Measurements from ENCODE around the gene TBC1D4. TPM values are rescaled to one million over a fixed set of nuclear protein-coding genes. Genes with fewer than 3 reads are reported as not detected.

The TBC1D4 gene
- total and polyA plus RNA-seq, 2 experiments from 2014 or later: 5.5 to 13.5 TPM

- Histone ChIP-seq H2AFZ (no peak overlapping the region), H4K20me1 (ENCODE audit: insufficient read depth) (no peaks in the 10 kb centered on the region), H3K27ac (no peak overlapping the region), H3K79me2 (ENCODE audit: insufficient read depth) (no peaks in the 10 kb centered on the region), H3K4me3 (no peak overlapping the region), H3K4me1 (ENCODE audit: insufficient read depth) (no peaks in the 10 kb centered on the region; the same call in 1 of the 2 replicates), H3K27me3 (replicated peaks; ENCODE audit: insufficient read depth) (no peaks in the 10 kb centered on the region), H3K4me2 (ENCODE audit: unreplicated experiment) (no peak overlapping the region), H3K9ac (no peak overlapping the region), H3K9me3 (ENCODE audit: low read depth) (no peaks in the 10 kb centered on the region), H3F3A (ENCODE audit: insufficient read depth) (no peaks in the 10 kb centered on the region), H3K36me3 (ENCODE audit: low read depth) (peaks cover 7% of the 10 kb centered on the region; the same call in 1 of the 2 replicates), H3K9me2 (ENCODE audit: insufficient read depth) (no peaks in the 10 kb centered on the region)
- in situ Hi-C loops (cut with MboI): no loop called here
- no peak for TF ChIP-seq EZH2 (IDR thresholded peaks at IDR 0.05; ENCODE audit: insufficient read depth, poor library complexity, severe bottlenecking)
- 74 to 81% methylated on average over 7 of the region's 7 CpGs for WGBS, 2 experiments (ENCODE audit: low coverage in 1 of 2, low lambda C conversion rate in 2 of 2, missing lambda C conversion rate in 2 of 2)
- DNase-seq: no peak
Observed at GRCh38 chr13:75339635-75340374, 142.2 kb downstream of the TBC1D4 start.

GRCh38 chr13:75334634-75335447, 147.1 kb downstream of the TBC1D4 start:
- H3K79me2 ChIP-seq (ENCODE audit: insufficient read depth): no peaks in the 10 kb centered on the region
- H3K36me3 ChIP-seq (ENCODE audit: low read depth): peaks cover 13% of the 10 kb centered on the region
- H3K9me2 ChIP-seq (ENCODE audit: insufficient read depth): no peaks in the 10 kb centered on the region
- DNase-seq: no peak
- WGBS, 2 experiments (ENCODE audit: low coverage in 1 of 2, low lambda C conversion rate in 2 of 2, missing lambda C conversion rate in 2 of 2): 89% methylated on average over 10 of the region's 10 CpGs
- H3K4me1 ChIP-seq (ENCODE audit: insufficient read depth): no peaks in the 10 kb centered on the region; the same call in 1 of the 2 replicates
- no peaks in the 10 kb centered on the region for H3F3A ChIP-seq (ENCODE audit: insufficient read depth)
- no peaks in the 10 kb centered on the region for H4K20me1 ChIP-seq (ENCODE audit: insufficient read depth)
- no peak for TF ChIP-seq EZH2 (IDR thresholded peaks at IDR 0.05; ENCODE audit: insufficient read depth, poor library complexity, severe bottlenecking)
- TF ChIP-seq EZH2phosphoT487 (IDR thresholded peaks at IDR 0.05; ENCODE audit: insufficient read depth, low read depth): no peak
- H3K9ac ChIP-seq: no peak overlapping the region
- no peak overlapping the region for H3K27ac ChIP-seq
- H3K9me3 ChIP-seq (ENCODE audit: low read depth): no peaks in the 10 kb centered on the region
- in situ Hi-C loops (cut with MboI): no loop called here
- H2AFZ ChIP-seq: no peak overlapping the region
- H3K4me2 ChIP-seq (ENCODE audit: unreplicated experiment): no peak overlapping the region
- H3K27me3 ChIP-seq (replicated peaks; ENCODE audit: insufficient read depth): no peaks in the 10 kb centered on the region
- H3K4me3 ChIP-seq: no peak overlapping the region

- Histone ChIP-seq H3K4me2 (ENCODE audit: unreplicated experiment) (no peak overlapping the region), H3K4me3 (no peak overlapping the region), H3K36me3 (ENCODE audit: low read depth) (peaks cover 13% of the 10 kb centered on the region), H3K4me1 (ENCODE audit: insufficient read depth) (no peaks in the 10 kb centered on the region), H3K9me3 (ENCODE audit: low read depth) (no peaks in the 10 kb centered on the region), H3K9me2 (ENCODE audit: insufficient read depth) (no peaks in the 10 kb centered on the region), H2AFZ (no peak overlapping the region), H3K27ac (no peak overlapping the region), H3F3A (ENCODE audit: insufficient read depth) (no peaks in the 10 kb centered on the region), H3K79me2 (ENCODE audit: insufficient read depth) (no peaks in the 10 kb centered on the region), H3K27me3 (replicated peaks; ENCODE audit: insufficient read depth) (no peaks in the 10 kb centered on the region), H4K20me1 (ENCODE audit: insufficient read depth) (no peaks in the 10 kb centered on the region), H3K9ac (no peak overlapping the region)
- 96 to 97% methylated on average over 1 of the region's 1 CpG for WGBS, 2 experiments (ENCODE audit: low coverage in 1 of 2, low lambda C conversion rate in 2 of 2, missing lambda C conversion rate in 2 of 2)
- no peak for DNase-seq
- no peak for TF ChIP-seq EZH2phosphoT487 (IDR thresholded peaks at IDR 0.05; ENCODE audit: insufficient read depth, low read depth)
- TF ChIP-seq EZH2 (IDR thresholded peaks at IDR 0.05; ENCODE audit: insufficient read depth, poor library complexity, severe bottlenecking): no peak
- in situ Hi-C loops (cut with MboI): no loop called here
Observed at GRCh38 chr13:75333103-75333502, 148.9 kb downstream of the TBC1D4 start.

GRCh38 chr13:75331792-75332349, 150.1 kb downstream of the TBC1D4 start:
- Histone ChIP-seq H3K4me2 (ENCODE audit: unreplicated experiment) (no peak overlapping the region), H3K4me1 (ENCODE audit: insufficient read depth) (no peaks in the 10 kb centered on the region), H2AFZ (no peak overlapping the region), H3K27me3 (replicated peaks; ENCODE audit: insufficient read depth) (no peaks in the 10 kb centered on the region), H3K36me3 (ENCODE audit: low read depth) (peaks cover 13% of the 10 kb centered on the region), H3K9me2 (ENCODE audit: insufficient read depth) (no peaks in the 10 kb centered on the region), H3K4me3 (no peak overlapping the region), H3K27ac (no peak overlapping the region), H3K9me3 (ENCODE audit: low read depth) (no peaks in the 10 kb centered on the region), H3F3A (ENCODE audit: insufficient read depth) (no peaks in the 10 kb centered on the region), H4K20me1 (ENCODE audit: insufficient read depth) (no peaks in the 10 kb centered on the region), H3K9ac (no peak overlapping the region), H3K79me2 (ENCODE audit: insufficient read depth) (no peaks in the 10 kb centered on the region)
- TF ChIP-seq EZH2 (IDR thresholded peaks at IDR 0.05; ENCODE audit: insufficient read depth, poor library complexity, severe bottlenecking) (no peak), EZH2phosphoT487 (IDR thresholded peaks at IDR 0.05; ENCODE audit: insufficient read depth, low read depth) (no peak)
- no peak for DNase-seq
- 87 to 94% methylated on average over 2 of the region's 2 CpGs for WGBS, 2 experiments (ENCODE audit: low coverage in 1 of 2, low lambda C conversion rate in 2 of 2, missing lambda C conversion rate in 2 of 2)
- in situ Hi-C loops (cut with MboI): no loop called here

Measured in GM23248 (cell line).